ENCODE data around the gene ZMIZ1.

DNA sequence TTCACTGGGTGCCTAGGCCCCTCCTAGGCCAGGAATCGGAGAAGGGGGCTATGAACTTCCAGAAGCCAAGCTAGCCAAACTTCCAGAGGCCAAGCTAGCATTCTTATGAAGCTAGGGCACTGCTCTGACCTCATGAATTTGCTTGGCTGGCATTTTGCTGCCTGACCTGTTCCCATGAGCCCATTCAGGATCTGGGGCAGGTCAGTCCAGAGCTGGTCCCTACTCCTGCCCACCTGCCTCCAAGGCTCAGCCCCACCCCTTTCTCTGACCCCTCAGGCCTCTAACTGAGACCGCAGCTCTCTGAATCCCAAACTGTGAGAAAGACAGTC is 277.2 kb downstream of the ZMIZ1 start:
- TF ChIP-seq, protein P1, sequence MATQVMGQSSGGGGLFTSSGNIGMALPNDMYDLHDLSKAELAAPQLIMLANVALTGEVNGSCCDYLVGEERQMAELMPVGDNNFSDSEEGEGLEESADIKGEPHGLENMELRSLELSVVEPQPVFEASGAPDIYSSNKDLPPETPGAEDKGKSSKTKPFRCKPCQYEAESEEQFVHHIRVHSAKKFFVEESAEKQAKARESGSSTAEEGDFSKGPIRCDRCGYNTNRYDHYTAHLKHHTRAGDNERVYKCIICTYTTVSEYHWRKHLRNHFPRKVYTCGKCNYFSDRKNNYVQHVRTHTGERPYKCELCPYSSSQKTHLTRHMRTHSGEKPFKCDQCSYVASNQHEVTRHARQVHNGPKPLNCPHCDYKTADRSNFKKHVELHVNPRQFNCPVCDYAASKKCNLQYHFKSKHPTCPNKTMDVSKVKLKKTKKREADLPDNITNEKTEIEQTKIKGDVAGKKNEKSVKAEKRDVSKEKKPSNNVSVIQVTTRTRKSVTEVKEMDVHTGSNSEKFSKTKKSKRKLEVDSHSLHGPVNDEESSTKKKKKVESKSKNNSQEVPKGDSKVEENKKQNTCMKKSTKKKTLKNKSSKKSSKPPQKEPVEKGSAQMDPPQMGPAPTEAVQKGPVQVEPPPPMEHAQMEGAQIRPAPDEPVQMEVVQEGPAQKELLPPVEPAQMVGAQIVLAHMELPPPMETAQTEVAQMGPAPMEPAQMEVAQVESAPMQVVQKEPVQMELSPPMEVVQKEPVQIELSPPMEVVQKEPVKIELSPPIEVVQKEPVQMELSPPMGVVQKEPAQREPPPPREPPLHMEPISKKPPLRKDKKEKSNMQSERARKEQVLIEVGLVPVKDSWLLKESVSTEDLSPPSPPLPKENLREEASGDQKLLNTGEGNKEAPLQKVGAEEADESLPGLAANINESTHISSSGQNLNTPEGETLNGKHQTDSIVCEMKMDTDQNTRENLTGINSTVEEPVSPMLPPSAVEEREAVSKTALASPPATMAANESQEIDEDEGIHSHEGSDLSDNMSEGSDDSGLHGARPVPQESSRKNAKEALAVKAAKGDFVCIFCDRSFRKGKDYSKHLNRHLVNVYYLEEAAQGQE (IDR thresholded peaks at IDR 0.05; ENCODE audit: unreplicated experiment): no peak
- TF ChIP-seq EZH2phosphoT487 (IDR thresholded peaks at IDR 0.05; ENCODE audit: unreplicated experiment) (no peak), POLR2AphosphoS5 (IDR thresholded peaks at IDR 0.05; ENCODE audit: low read depth) (no peak), EZH2 (IDR thresholded peaks at IDR 0.05; ENCODE audit: low read depth, unreplicated experiment) (no peak), STAT1 (IDR thresholded peaks at IDR 0.05; ENCODE audit: unreplicated experiment) (no peak), ZNF331 (CRISPR knock-in tag; IDR thresholded peaks at IDR 0.05; ENCODE audit: low read depth) (no peak)
- TF ChIP-seq, protein P2, sequence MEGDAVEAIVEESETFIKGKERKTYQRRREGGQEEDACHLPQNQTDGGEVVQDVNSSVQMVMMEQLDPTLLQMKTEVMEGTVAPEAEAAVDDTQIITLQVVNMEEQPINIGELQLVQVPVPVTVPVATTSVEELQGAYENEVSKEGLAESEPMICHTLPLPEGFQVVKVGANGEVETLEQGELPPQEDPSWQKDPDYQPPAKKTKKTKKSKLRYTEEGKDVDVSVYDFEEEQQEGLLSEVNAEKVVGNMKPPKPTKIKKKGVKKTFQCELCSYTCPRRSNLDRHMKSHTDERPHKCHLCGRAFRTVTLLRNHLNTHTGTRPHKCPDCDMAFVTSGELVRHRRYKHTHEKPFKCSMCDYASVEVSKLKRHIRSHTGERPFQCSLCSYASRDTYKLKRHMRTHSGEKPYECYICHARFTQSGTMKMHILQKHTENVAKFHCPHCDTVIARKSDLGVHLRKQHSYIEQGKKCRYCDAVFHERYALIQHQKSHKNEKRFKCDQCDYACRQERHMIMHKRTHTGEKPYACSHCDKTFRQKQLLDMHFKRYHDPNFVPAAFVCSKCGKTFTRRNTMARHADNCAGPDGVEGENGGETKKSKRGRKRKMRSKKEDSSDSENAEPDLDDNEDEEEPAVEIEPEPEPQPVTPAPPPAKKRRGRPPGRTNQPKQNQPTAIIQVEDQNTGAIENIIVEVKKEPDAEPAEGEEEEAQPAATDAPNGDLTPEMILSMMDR (conservative IDR thresholded peaks at IDR 0.05; ENCODE audit: low read depth in 2 of 2): no peak

All from GM23338 (cell line).